Testis (tissue), 3 donors: ENCODE measurements around the gene F5. TPM values are rescaled to one million over a fixed set of nuclear protein-coding genes. Genes with fewer than 3 reads are reported as not detected.

ENCODE experiments used
- DNase-seq: peaks from one replicate; pipeline ENCODE4 v3.0.0-alpha.2; 2019
- H3K27ac ChIP-seq, 2 donors: fragments of 200-600 bp; sonication (generic); one replicate each; pipeline ENCODE4 v1.5.1; 2019
- H3K27me3 ChIP-seq: fragments of 200-600 bp; sonication (generic); one replicate; pipeline ENCODE4 v1.5.1; 2019
- H3K36me3 ChIP-seq: fragments of 200-600 bp; sonication (generic); one replicate; pipeline ENCODE4 v1.5.1; 2017; ENCODE audit warnings: low read depth; ENCODE audit errors: missing control alignments
- H3K4me1 ChIP-seq: fragments of 200-600 bp; sonication (generic); one replicate; pipeline ENCODE4 v1.5.1; 2019
- H3K4me3 ChIP-seq, 2 donors: fragments of 200-600 bp; sonication (generic); one replicate each; pipeline ENCODE4 v1.5.1; 2017 to 2019
- H3K9me3 ChIP-seq: fragments of 200-600 bp; sonication (generic); one replicate; pipeline ENCODE4 v1.5.1; 2017
- POLR2A ChIP-seq: fragments of 450-650 bp; IDR thresholded peaks from one replicate; pipeline ENCODE4 v1.6.1; 2017; ENCODE audit warnings: antibody characterized with exemption, mild to moderate bottlenecking, moderate library complexity
- whole genome bisulfite sequencing, 2 donors: methylation state at CpG; one replicate each; pipeline ENCODE4 v1.1.5; 2018; 5-methylcytosine and 5-hydroxymethylcytosine counted together
- intact Hi-C: fragments of 100-400 bp; cut with DNase I; formaldehyde crosslinking; loops from one replicate; pipeline ENCODE4 v1.15.1; 2023; ENCODE audit warnings: low total_unique reads
- polyA plus RNA-seq: library from polyadenylated mRNA; stranded (reverse); fragments of 350-450 nt; fragmentation: Illumina TruSeq; extraction: RNeasy Lipid Tissue Mini Kit (QIAGEN cat#74804); gene quantifications from one replicate; pipeline ENCODE4 v1.2.3, GENCODE V29; 2014; ENCODE audit warnings: low read depth, low replicate concordance; ENCODE audit not compliant: insufficient read depth
- total RNA-seq, 2 donors: library from RNA; depleted of rRNA; stranded (reverse); fragments of >200 nt; gene quantifications; one replicate each; pipeline ENCODE4 v1.2.3, GENCODE V29; 2016
- TF ChIP-seq, protein P1 (sequence below), 3 experiments: fragments of 450-650 bp in 2 of 3; fragments of 200-600 bp in 1 of 3; sonication (generic) in 1 of 3; IDR thresholded peaks; one replicate each; pipeline ENCODE4 v1.5.1; 2016 to 2019; ENCODE audit warnings: antibody characterized with exemption in 3 of 3, mild to moderate bottlenecking in 2 of 3, moderate library complexity in 1 of 3

Gene F5
- total and polyA plus RNA-seq, 3 donors from 2014 or later = 0.63 to 5.2 (median 2.0) TPM

DNA sequence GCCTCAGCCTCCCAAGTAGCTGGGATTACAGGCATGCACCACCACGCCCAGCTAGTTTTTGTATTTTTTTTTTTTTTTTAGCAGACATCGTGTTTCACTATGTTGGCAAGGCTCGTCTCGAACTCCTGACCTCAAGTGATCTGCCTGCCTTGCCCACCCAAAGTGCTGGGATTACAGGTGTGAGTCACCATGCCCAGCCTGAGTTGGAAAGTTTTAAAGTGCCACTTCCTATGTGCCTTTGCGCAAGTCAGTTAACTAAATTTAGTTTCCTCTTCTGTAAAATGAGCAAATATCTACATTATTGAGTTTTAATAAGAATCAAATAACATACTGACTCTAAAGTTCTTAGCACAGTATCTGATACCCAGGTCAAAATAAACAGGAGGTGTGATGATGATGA is 112.9 kb downstream of the F5 start:
- DNase-seq = no peak
- H3K9me3 ChIP-seq = no peaks in the 10 kb centered on the region
- TF ChIP-seq POLR2A = no peak
- TF ChIP-seq, protein P1, sequence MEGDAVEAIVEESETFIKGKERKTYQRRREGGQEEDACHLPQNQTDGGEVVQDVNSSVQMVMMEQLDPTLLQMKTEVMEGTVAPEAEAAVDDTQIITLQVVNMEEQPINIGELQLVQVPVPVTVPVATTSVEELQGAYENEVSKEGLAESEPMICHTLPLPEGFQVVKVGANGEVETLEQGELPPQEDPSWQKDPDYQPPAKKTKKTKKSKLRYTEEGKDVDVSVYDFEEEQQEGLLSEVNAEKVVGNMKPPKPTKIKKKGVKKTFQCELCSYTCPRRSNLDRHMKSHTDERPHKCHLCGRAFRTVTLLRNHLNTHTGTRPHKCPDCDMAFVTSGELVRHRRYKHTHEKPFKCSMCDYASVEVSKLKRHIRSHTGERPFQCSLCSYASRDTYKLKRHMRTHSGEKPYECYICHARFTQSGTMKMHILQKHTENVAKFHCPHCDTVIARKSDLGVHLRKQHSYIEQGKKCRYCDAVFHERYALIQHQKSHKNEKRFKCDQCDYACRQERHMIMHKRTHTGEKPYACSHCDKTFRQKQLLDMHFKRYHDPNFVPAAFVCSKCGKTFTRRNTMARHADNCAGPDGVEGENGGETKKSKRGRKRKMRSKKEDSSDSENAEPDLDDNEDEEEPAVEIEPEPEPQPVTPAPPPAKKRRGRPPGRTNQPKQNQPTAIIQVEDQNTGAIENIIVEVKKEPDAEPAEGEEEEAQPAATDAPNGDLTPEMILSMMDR (IDR thresholded peaks at IDR 0.05) = no peak
- H3K4me3 ChIP-seq = no peak overlapping the region
- intact Hi-C loops = no loop called here
- 76 to 97% methylated on average over 5 of the region's 5 CpGs for WGBS, 2 donors
- H3K27me3 ChIP-seq = no peaks in the 10 kb centered on the region
- H3K36me3 ChIP-seq = no peaks in the 10 kb centered on the region
- H3K4me1 ChIP-seq = no peaks in the 10 kb centered on the region
- no peak overlapping the region for H3K27ac ChIP-seq

DNA sequence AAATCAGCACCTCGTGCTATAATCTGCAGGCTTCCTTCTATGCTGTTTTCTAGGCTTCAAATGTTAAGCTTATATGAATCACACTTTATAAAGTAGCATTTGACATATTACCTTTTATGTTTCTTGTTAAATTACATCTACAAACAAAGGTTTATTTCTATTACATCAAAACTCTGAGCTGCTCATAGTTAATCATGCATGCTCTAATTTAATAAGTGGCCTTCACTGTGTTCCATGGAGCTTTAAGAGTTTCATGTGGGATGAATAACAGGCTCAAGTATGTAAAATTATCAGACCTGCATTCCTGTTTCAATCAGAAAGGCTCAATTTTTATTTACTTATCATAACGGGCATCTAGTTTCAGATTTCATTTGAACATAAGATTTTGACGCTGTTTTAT is 113.5 kb downstream of the F5 start:
- DNase-seq = no peak
- no peak overlapping the region for H3K4me3 ChIP-seq
- H3K9me3 ChIP-seq = no peaks in the 10 kb centered on the region
- no peaks in the 10 kb centered on the region for H3K4me1 ChIP-seq
- intact Hi-C loops = no loop called here
- TF ChIP-seq, protein P1 (IDR thresholded peaks at IDR 0.05) = no peak
- no peak for TF ChIP-seq POLR2A
- H3K36me3 ChIP-seq = no peaks in the 10 kb centered on the region
- no peaks in the 10 kb centered on the region for H3K27me3 ChIP-seq
- 93 to 98% methylated on average over 3 of the region's 3 CpGs for WGBS, 2 donors
- H3K27ac ChIP-seq = no peak overlapping the region

DNA sequence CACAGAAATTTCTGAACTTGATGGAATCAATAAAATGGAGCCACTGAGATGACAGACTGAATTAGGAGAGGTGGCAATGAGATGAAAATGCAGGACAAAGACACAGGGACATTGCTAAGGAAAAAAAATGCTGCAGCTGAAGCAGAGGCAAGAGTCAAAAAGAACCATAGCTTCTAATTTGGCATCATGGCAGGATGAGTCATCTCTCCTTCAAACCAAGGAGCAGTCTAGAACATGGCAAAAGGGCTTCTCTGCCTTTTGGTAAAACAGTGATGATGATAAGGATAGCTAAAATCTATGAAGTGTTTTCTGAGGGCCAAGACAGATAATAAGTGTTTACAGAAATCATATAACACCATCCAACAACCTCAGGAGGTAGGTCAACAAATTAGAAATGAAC is 117.3 kb downstream of the F5 start:
- Histone ChIP-seq H3K36me3 (no peaks in the 10 kb centered on the region), H3K9me3 (no peaks in the 10 kb centered on the region), H3K4me1 (no peaks in the 10 kb centered on the region), H3K27ac (no peak overlapping the region), H3K27me3 (no peaks in the 10 kb centered on the region), H3K4me3 (no peak overlapping the region)
- no peak for DNase-seq
- TF ChIP-seq, protein P1 (IDR thresholded peaks at IDR 0.05) = no peak
- no peak for TF ChIP-seq POLR2A
- intact Hi-C loops = no loop called here

DNA sequence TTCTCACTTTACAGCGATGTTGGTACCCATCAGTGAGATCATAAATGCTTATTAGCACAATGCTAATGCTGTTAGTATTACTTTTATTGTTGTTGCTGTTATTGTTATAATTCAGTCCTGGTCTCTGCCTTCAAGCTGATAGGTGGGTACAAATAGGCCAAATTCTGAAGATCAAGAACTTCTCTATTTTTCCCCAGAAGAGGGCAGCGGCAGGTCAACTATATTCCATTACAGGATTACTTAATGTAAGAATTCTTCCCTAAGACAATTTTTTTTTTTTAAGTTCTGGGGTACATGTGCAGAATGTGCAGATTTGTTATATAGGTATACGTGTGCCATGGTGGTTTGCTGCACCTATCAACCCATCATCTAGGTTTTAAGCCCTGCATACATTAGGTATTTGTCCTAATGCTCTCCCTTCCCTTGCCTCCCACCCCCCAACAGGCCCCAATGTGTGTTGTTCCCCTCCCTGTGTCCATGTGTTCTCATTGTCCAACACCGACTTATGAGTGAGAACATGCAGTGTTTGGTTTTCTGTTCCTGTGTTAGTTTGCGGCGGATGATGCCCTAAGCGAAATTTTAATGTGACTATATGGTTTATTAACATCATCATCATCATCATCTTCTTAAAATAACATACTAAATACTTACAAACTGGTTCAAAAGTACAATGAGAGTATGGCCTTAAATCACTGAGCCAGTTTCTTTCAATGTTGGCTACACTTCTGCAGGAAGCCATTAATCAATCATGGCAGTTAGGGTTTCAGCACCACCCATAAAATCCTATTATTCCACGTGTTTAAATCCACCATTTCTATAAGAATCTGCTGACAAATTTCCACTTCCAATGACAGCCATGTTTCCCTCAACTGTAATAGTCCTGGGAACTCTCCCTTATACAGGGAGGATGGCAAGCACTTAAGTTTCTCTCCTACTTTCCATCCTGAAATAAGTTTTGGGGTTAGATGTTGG is 119.7 kb downstream of the F5 start:
- no peaks in the 10 kb centered on the region for H3K36me3 ChIP-seq
- no peaks in the 10 kb centered on the region for H3K9me3 ChIP-seq
- no peak for DNase-seq
- no peaks in the 10 kb centered on the region for H3K27me3 ChIP-seq
- no peak for TF ChIP-seq POLR2A
- TF ChIP-seq, protein P1 (IDR thresholded peaks at IDR 0.05) = peak in 1 of 3 experiments; percentile 7
- WGBS, 2 donors = 79 to 84% methylated on average over 8 of the region's 8 CpGs
- H3K4me1 ChIP-seq = no peaks in the 10 kb centered on the region
- intact Hi-C loops = no loop called here
- H3K4me3 ChIP-seq = no peak overlapping the region
- no peak overlapping the region for H3K27ac ChIP-seq

DNA sequence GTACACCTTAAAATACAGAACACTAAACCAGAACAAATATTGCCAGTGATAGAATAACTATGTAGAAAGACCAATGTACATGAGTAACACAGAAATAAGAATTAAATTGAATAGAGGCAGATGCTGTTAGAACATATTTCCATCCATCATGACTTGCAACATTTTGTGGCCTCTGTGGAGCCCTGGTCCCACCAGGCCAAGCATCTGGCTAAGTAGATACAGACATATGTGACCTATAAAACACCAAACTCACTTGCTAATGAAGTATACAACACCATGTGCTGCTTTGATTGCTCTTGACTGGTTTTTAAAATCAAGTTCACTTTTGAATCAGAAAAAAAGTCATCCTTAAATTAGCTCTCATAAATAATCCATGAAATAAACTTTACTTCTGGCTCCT is 121.0 kb downstream of the F5 start:
- TF ChIP-seq, protein P1 (IDR thresholded peaks at IDR 0.05) = no peak
- no peak for TF ChIP-seq POLR2A
- intact Hi-C loops = no loop called here
- DNase-seq = no peak
- Histone ChIP-seq H3K9me3 (no peaks in the 10 kb centered on the region), H3K36me3 (no peaks in the 10 kb centered on the region), H3K4me1 (no peaks in the 10 kb centered on the region), H3K27ac (no peak overlapping the region), H3K4me3 (no peak overlapping the region), H3K27me3 (no peaks in the 10 kb centered on the region)
